Activated naive CD4-positive, alpha-beta T cell treated with Interleukin-2 at 50 U/mL for 16 hours (primary cell): ENCODE measurements around the gene CEBPA.

Experiments used
- DNase-seq: peaks from one replicate; pipeline ENCODE4 v3.0.0-alpha.2; 2020

Gene CEBPA

DNA sequence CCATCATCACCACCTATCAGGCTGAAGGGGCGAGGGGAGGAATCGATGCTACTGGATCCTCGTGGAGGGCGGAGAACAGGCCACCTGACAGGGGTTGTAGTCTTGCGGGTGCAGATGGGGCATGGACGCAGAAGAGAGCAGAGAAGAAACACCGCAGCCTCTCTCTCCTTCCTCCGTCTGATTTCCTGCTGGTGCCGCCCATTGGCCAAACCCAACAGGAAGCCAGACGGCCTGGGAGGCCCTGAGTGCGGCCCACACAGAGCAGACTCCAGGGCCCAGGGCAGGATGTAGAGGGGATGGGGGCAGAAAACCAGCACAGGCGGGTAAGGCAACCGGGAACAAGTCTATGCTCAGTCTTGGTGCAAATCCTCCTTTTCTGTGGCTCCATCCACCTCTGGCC is 15.4 kb downstream of the CEBPA start:
- DNase-seq, result no peak

DNA sequence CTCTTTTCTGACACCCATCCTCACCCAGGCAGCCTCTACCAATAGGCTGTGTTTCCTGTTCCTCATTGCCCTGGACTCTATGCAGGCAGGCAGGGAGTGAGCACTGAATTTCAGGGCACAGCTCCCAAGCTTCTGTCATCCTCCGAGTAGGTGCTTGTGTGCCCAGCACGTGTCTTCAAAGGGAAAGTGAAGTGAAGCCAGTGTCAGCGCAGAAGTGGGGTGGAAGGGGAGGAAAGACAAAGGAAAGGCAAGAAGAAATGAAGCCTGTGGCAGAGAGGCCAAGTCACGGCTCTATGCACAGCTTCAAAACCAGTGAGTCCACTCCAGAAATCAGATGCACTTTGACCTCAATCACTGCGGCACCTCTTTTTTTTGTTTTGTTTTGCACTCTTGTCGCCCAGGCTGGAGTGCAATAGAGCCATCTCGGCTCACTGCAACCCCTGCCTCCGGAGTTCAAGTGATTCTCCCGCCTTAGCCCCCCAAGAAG is 16.9 kb downstream of the CEBPA start:
- no peak for DNase-seq

DNA sequence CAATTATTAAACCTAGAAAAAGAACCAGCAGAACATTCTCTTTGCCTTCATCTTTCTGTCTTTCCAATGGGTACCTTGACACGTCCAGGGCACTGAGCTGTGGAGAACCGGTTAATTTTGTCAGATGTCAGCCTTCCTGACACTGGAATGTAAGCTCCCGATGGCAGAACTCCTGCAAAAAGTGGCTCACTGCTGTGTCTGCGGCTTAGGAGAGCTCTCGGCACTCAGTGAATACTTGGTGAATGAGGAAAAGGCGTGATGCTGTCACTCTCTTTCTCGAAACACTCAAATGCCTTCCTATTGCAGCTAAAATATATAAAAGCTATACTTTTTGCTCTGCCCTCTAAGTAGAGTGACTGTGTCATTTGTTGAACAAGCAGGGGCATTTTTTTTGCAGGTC is 17.6 kb downstream of the CEBPA start:
- no peak for DNase-seq

DNA sequence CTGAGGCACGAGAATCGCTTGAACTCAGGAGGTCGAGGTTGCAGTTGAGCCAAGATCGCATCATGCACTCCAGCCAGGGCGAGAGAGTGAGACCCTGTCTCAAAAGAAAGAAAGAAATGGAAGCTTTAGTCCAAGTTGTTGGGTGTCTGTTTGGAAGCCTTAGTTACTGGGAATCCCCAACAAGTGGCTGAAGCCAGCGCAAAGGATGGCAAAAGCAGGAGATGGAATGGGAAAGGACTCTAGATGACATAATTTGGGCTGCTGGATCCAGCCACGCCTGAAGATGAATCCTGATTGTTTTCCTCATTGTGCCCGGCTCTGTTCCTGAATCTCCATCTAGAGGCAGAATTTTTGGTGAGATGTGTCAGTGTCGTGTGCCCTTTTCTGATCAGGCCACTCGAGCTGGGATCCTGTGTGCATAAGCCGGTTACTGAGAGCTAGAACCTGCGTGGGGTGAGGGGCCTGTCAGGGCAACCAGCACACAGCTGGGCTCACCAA is 18.1 kb downstream of the CEBPA start:
- DNase-seq, result no peak

DNA sequence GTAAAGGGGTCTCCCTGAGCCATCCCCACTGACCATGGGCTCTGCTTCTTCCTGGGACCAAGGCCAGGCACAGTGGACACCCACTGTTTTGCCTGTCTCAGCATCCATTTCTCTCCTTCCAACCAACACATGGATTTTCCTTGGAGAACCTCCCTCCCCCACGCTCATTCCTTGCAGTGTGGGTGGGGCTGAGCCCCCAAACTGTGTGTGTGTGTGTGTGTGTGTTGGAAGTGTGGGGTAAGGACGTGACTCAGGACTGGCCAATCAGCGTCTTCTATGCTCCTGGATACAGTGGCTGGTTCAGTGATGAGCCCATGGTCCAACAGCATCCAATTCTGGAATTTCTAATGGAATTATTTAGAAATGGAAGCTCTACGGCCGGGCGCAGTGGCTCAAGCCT is 18.7 kb downstream of the CEBPA start:
- no peak for DNase-seq

DNA sequence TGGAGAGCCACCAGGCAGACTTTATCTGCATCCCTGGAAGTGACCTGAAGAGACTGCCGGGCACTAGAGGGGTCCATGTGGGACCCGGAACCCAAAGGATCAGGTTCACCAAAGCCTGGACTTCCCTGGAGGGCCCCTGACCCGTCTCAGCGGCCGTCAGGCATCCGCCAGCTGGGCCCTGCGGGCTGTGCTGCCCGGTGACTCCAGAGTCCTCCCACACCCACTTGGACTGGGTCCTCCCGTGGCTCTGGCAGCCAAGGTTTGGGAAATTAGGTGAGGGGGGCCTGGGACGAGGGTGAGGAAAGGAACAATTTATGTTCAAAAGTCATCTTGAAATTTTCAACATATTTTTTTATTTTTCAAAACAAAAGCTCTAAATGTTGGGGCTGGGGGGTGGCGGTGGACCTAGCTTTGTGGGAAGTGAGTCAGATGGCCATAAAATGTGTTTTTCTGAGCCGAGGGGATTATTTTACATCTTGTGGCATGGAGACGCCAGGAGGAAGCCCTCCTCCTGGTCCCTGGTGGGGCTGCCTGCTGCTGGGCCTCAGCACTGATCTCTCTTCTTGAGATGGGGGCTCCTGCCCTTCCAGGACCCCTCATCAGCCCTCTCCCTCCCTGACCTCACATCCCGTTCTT is 20.2 kb downstream of the CEBPA start:
- DNase-seq, result no peak

DNA sequence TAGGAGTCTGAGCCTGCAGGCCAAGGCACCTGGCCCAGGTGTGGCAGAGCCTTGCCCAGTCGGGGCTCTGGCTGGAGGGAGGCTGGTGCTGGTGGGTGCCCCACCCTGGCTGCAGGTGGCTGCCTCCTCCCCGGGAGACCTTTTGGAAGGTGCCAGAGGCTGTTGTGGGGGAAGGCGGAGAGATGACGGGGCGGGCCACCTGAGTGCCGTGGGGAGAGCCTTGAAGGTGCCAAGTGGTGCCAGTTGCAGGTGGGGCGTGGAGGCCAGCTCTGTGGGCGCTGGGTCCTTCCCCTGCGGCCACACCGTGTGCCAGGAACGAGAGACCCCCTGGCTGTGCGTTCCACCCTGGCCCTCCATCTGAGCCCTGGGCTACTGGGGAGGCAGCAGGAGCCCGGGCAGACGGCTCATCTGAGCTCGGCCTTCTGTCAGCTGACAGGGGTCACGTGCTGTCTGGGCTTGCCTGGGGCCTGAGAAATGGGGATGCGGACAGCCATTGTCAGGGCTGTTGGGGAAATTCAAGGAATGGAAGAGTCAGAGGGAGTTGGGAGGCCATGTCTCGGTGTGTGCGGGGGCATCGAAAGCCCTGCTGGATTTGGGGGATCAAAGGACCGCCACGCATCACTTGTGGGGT is 20.9 kb downstream of the CEBPA start:
- DNase-seq, result no peak

DNA sequence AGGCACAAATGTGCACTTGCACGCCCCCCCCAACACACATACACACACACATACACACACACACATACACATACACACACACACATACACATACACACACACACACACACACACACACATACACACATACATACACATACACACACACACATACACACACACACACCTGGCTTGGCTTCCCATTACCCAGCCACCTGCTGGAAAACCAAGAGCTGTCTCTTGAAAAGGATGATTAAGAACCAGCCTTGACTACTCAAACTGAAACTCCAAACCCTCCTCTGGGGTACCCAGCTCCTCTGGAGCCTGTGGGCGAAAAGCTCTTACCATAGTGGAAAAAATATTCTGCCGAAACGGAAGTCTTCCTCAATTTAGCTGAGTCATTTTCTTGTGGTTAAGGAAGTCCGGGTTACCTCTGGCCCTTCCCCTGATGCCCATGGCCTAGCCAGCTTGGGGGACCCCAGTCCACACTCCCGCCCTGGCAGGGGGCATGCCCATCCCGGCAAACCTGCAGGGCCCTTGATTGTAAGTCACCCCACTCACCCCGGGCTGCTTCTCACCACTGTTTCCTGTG is 21.9 kb downstream of the CEBPA start:
- DNase-seq, result peak; percentile 44

DNA sequence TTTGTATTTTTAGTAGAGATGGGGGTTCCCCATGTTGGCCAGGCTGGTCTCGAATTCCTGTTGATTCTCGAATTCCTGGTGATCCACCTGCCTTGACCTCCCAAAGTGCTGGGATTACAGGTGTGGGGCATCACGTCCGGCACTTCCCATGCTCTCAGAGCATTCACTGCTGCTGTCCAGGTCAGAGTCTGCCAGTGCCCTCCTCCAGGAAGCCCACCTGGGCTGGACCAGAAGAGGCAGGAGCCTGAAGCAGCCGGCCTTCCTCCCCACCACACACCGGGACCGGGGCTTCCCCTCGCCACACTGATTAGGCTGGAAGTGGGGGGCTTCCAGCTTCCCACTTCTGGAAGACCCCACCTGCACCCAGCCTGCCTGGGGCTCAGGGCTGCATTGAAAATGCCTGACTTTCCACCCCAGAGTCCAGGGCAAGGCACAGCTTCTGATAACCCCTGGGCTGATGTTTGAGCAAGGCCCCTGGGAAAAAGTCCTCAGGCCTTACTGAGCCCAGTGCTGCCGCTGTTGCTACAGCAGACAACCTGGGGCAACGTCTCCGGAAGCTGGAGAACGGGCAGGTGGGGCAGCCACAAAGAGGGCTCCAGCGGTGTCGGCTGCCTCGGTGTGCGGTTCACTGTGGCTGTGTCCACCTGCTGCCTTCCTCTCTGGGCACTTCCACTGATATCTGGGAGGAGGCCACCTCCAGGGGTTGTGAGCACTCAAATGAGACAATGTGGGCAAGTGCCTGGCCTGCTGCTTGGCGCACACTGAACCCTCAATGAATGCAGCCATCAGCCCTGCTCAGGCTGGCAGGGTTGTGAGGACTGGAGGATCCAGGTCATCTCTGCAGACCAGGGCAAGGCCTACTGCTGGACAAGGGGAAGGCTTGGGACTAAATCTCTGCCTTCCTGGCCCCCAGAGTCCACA is 22.6 kb downstream of the CEBPA start:
- DNase-seq, result no peak

DNA sequence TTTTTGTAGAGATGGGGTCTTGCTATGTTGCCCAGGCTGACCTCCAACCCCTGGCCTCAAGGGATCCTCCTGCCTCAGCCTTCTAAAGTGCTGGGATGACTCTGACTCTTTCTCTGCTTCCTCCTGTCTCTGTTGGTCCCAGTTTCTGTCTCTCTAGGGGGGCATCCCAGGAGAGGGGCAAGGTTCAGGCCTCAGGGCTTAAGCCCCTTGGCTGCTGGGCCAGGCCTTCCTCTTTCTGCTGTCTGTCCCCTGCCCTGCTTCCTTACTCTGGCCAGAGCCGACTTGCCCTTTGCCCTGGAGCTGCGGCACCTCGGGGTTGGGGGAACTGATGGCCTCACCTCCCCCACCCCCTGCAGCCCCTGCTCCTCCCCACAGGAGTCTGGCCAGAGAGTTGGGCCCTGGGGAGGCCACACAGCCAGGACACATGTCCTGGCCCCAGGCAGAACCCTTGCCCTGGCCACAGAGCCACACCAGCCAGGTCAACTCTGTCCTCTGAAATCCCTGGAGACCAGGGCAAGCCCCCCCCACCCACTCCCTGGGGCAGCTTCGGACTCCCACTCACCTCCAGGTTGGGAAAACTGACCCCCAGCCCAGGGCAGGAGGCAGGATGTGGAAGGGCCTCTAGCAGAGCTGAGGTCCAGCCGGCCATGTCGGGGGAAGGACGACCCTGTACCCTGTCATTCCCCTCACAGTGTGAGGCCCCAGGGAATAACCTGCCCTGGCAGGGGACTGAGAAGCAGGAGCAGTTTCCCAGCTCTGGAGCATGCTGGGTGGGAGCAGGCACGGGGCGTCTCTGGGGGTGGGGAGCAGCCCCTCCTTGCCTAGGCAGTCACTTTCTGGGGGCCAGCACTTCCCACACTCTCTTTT is 23.7 kb downstream of the CEBPA start:
- no peak for DNase-seq

DNA sequence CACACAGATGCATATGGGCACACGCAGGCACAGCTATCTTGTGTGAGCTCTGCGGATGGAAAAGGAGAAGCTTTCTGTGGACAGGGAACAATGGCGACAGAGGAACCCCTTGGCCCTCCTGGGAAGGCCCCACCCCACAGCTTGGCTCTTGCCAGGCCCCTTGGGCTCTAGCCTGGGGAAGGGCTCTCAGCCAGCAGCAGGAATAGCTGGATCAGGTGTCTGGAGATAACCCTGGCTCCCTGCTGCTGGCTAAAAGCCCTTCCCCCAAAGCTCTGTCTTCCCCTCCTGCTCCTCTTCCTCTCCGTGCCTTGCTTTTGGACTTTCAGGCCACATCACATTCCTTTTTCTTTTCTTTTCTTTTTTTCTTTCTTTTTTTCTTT is 24.3 kb downstream of the CEBPA start:
- DNase-seq, result no peak

DNA sequence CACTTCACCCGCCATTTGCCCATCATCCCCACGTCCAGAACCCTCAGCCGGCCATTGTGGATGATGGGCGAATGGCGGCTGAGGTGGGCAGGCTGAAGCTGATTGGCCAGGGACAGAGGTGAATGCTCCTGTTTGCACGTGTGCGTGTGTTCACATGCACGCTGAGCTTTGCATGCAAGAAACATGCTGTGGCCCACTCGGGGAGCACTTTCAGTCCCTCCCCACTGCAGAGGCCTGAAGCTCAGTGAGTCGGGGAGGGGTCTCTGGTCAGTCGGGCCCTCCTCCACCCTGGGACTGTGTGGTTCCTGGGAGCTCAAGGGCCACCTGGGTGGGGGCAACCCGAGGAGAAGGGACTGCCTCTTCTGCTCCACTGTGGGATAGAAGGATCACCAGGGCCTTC is 24.9 kb downstream of the CEBPA start:
- no peak for DNase-seq

DNA sequence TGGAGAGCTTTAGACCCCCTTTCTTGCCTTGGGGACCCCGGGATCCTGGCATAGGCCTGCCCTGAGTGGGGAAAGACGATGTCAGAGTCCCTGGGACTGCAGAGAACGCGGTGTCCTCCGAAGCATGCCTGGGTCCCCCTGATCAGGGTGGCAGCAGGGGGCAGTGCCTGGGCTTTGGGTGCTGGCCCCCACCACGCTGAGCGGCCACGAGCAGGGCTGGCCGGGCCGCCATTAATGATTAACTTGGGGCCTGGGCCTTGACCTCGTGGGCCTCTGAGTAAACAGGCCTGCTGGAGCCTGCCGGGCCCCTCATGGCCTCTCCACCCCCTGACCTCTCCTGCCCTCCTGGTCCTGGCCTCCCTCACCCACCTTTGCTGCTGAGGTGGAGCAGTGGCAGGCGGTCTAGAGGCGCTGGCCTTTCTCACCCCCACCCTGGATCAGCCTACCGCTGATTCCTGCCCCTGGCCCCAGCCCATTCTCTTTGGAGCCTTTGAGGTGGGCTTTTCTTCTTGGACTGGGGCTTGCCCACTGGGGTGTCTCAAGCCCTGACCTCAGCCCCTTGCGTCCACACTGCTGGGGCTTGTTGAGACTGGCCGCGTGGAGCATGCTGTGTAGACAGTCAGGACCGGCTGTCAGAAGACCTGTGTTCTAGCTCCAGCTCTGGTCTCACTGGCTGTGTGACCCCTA is 26.3 kb downstream of the CEBPA start:
- DNase-seq, result no peak

DNA sequence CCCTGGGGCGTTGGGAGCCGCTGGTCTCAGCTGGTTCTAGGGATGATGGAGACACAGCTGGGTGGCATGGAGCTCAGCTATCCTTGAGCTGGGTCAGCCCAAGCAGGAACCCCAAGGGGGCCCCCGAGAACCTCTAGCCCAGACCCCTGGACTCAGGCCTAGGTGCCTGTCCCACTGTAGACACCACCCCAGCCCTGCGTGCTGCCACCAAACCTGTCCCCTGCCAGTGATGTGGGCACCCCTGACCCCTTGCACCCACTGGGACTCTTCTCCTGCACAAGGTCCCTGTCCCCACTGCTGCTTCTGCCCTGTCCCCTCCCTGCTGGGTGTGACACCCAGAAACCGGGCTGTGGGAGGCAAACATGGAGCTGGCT is 26.8 kb downstream of the CEBPA start:
- no peak for DNase-seq

DNA sequence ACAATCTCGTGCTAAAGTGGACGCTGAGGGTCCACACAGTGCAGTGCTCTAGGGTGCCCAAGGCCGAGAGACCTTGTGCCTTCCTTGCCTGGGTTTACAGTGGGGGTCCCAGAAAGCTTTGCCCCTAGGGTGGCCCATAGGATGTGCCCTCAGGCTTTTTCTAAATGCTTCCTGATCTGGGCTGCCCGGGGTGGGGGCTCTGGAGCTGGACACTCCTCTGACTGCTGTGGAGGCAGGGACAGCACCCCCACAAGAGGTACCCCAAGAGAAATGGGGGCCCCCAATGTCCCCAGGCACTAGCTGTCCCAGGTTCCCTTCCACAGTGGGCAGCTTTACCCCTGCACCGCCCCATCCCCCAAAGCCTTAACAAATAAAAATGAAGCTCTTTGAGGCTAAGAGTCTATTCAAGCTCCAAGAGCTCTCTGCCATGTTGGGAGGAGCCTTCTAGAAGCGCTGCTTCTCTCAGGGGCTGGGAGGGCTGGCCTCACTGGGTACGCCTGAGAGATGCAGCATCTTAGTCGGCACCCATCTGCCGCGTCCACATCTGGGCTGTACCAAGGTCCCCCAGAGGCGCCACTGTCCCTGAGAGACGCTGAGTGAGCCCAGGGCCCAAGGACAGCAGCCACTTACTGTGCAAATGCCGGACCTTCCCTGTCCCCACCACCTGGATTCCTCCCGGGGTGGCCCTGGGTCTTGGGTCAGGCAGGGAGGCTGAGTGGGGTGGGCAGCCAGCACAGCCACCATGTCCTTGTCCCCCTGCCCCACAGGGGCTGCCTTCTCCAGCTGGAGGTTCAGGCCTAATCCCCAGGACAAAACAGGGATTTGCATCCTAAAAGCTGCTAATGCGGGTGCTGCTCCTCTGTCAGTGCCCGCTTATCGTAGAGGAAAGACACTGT is 27.4 kb downstream of the CEBPA start:
- no peak for DNase-seq

DNA sequence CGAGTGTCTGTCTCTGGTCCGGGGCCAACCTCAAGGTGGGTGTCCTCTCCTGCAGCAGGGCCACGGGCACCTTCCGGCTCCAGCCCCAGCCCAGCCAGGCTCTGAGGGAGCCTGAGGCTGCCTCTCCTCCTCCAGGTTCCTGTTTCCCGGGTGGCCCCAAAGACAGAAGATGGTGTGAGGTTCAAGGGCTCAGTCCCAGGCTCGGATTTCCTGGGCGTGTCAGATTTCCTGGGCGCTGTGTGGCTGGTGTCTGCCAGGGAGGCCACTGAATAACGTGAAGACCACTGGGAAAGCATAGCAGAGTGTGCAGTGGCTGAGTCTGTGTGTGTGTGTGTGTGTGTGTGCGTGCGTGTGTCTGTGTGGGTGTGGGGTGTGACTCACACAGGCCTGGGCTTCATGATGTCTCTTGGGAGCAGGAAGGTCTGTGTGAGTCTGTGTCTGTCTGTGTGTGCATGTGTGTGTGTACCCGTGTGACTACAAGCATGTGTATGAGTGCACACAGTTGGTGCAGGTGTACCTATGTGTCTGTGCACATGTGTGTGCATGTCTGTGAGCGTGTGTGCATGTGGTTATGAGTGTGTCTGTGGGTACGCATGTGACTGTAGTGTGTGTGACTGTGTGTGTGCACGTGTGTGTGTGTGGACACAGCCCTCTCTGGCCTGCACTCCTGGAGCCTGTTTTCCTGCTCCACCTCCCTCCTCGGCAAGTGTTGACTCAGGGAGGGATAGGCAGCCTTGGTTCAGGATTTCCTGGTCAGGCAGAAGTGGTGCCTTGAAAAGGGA is 28.3 kb downstream of the CEBPA start:
- DNase-seq, result peak; percentile 49

DNA sequence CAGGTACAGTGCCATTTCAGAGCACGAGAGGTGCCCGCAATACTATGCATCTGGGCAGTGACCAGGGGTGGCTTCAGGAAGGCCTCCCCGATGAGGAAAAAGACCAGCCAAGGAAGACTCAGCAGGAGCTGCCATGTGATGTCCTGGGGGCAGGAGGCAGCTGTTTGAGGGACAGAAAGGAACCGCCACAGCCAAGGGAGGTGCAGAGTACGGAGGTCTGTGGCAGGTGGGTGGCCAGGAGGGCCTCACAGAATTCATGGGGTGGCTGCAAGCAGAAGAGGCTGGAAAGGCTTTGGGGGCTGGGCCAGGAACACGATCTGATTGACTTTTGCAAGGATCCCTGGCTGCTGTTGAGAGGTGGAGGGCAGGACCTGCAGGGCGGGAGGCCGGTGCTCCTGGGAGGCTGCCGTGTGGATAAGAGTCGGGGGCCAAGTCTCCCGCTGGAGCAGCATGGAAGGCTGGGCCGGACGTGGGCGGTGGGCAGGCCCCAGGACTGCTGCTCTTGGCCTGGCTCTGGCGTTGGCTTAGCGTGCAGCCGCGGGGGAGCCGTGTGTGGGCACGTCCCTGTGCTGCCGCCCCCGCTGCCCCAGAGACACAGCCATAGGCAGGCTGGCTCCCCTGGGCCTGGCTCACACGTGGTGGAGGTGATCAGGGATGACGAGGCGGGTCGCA is 29.1 kb downstream of the CEBPA start:
- no peak for DNase-seq

DNA sequence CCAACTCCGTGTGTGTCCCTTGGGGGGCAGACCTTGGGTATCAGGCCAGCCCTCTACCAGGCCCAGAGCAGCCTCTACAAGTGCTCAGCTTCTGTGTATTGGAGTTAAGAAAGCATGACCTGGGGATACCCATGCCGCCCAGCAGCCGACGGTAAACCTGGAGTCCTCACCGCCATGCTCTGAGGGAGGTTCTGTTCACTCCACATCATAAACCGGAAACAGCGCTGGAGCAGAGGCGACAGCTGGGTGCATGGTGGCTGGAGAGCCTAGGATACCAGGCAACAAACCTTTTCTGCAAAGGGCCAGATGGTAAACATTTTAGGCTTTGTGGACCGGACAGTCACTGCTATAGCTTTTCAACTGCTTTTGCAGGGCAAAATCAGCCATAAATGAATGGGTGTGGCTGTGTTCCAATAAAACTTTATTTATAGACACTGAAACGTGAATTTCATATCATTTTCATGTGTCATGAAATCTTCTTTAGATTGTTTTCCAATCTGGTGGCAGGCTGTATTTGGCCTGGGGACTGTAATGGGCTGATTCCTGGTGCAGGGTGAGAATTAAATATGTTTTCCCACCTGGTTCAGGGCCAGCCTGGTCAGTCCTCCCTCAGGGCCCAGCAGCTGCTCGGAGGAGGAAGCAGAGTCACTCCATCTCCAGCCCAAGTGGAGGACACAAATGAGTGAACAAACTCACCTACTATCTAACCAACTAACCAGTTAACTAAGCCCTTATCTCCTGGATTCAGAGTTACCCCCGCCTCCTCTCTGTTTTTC is 30.9 kb downstream of the CEBPA start:
- no peak for DNase-seq
